ENCODE data around the gene PSME3IP1.
"Not testable (repeated sequence)": the region's sequence is repeated elsewhere in the genome, so short reads cannot be mapped to it uniquely, and the experiment has no call there.

PSME3IP1 gene

GRCh38 chr16:57118461-57119084 lies 67.3 kb downstream of the PSME3IP1 start:
- DNase-seq: no peak

GRCh38 chr16:57115514-57116182 lies 70.2 kb downstream of the PSME3IP1 start:
- DNase-seq: no peak

GRCh38 chr16:57115168-57115513 lies 70.7 kb downstream of the PSME3IP1 start:
- DNase-seq: no peak

- DNase-seq: no peak
These were observed 72.2 kb downstream of the PSME3IP1 start for GRCh38 chr16:57113664-57114063.

GRCh38 chr16:57113042-57113453 lies 72.8 kb downstream of the PSME3IP1 start:
- DNase-seq: no peak

- no peak for DNase-seq
These were observed 73.3 kb downstream of the PSME3IP1 start for GRCh38 chr16:57112403-57113041.

GRCh38 chr16:57111420-57111819 lies 74.4 kb downstream of the PSME3IP1 start:
- no peak for DNase-seq

GRCh38 chr16:57110937-57111336 lies 74.9 kb downstream of the PSME3IP1 start:
- DNase-seq: no peak

GRCh38 chr16:57109259-57110105 lies 76.4 kb downstream of the PSME3IP1 start:
- DNase-seq: not testable (repeated sequence)

- DNase-seq: no peak
These were observed 77.4 kb downstream of the PSME3IP1 start for GRCh38 chr16:57108432-57108831.

GRCh38 chr16:57107321-57107922 lies 78.4 kb downstream of the PSME3IP1 start:
- no peak for DNase-seq

- DNase-seq: no peak
These were observed 79.1 kb downstream of the PSME3IP1 start for GRCh38 chr16:57106767-57107166.

- DNase-seq: no peak
These were observed 80.7 kb downstream of the PSME3IP1 start for GRCh38 chr16:57105184-57105583.

GRCh38 chr16:57104706-57105105 lies 81.1 kb downstream of the PSME3IP1 start:
- DNase-seq: no peak

- DNase-seq: no peak
These were observed 82.7 kb downstream of the PSME3IP1 start for GRCh38 chr16:57102888-57103851.
